Panc1 (cell line): Measurements from ENCODE around the gene PTRH1. TPM values are rescaled to one million over a fixed set of nuclear protein-coding genes. Genes with fewer than 3 reads are reported as not detected.

ENCODE experiments used
- ATAC-seq: fragments of 200-7000 bp; cut with Tn5 transposase; 2 replicates; pipeline ENCODE4 v1.9.1; 2020; ENCODE audit warnings: mild to moderate bottlenecking, moderate library complexity
- BruUV-seq: library from RNA; stranded (reverse); fragments of 400-500 nt; replicated peaks from 2 replicates; lab custom pipeline; 2021; lab: Mats Ljungman, UMichigan
- CTCF ChIA-PET: fragments of 300-600 bp; sonication (Branson Sonifier 250); formaldehyde crosslinking; loops from one replicate; lab custom pipeline; 2022; ENCODE audit warnings: antibody characterized with exemption; lab: Charles Lee
- POLR2A ChIA-PET: fragments of 300-600 bp; sonication (Branson Sonifier 250); formaldehyde crosslinking; loops from one replicate; lab custom pipeline; 2022; ENCODE audit warnings: antibody characterized with exemption; lab: Charles Lee
- DNase-seq: peaks from one replicate; pipeline ENCODE4 v3.0.0-alpha.2; 2010; ENCODE audit warnings: low read depth, low spot score
- H3K27ac ChIP-seq: 2 replicates; pipeline ENCODE4 v1.5.1; 2011; ENCODE audit warnings: mild to moderate bottlenecking, low read length, inconsistent platforms
- H3K27me3 ChIP-seq: fragments of 200-500 bp; sonication (Bioruptor generic); 2 replicates; pipeline ENCODE4 v1.6.0; 2014; ENCODE audit warnings: low read length, inconsistent platforms; ENCODE audit not compliant: control insufficient read depth, insufficient read depth
- H3K36me3 ChIP-seq: fragments of 200-500 bp; sonication (Bioruptor generic); 2 replicates; pipeline ENCODE4 v1.5.1; 2014; ENCODE audit warnings: inconsistent platforms, mild to moderate bottlenecking, low read length, moderate library complexity; ENCODE audit not compliant: control insufficient read depth, insufficient read depth
- H3K4me1 ChIP-seq: 2 replicates; pipeline ENCODE4 v1.5.1; 2011; ENCODE audit warnings: inconsistent platforms, mild to moderate bottlenecking, low read length, moderate library complexity; ENCODE audit not compliant: control insufficient read depth, insufficient read depth
- H3K4me3 ChIP-seq, 2 experiments: 2 replicates each; pipeline ENCODE4 v1.5.1; 2011 to 2012; ENCODE audit warnings: low read depth in 2 of 2, low read length in 2 of 2, mild to moderate bottlenecking in 2 of 2, inconsistent platforms in 1 of 2, moderate library complexity in 1 of 2
- H3K9me3 ChIP-seq: fragments of 200-500 bp; sonication (Bioruptor generic); 2 replicates; pipeline ENCODE4 v1.5.1; 2014; ENCODE audit warnings: low read depth, mild to moderate bottlenecking, inconsistent platforms, low read length, moderate library complexity; ENCODE audit not compliant: control insufficient read depth, insufficient read depth
- CTCF ChIP-seq: fragments of 450-650 bp; IDR thresholded peaks from 2 replicates; pipeline ENCODE4 v1.5.1; 2017; ENCODE audit warnings: mild to moderate bottlenecking
- POLR2AphosphoS5 ChIP-seq: IDR thresholded peaks from 2 replicates; pipeline ENCODE4 v1.6.1; 2012; ENCODE audit warnings: mild to moderate bottlenecking, low read depth, low read length, moderate library complexity
- REST ChIP-seq, 2 experiments: IDR thresholded peaks; 2 replicates each; pipeline ENCODE4 v1.6.1; 2011 to 2012; ENCODE audit warnings: low read depth in 2 of 2, control low read depth in 1 of 2, low read length in 1 of 2, mild to moderate bottlenecking in 1 of 2, moderate library complexity in 1 of 2; ENCODE audit not compliant: insufficient read depth in 1 of 2
- SIN3A ChIP-seq: IDR thresholded peaks from 2 replicates; pipeline ENCODE4 v1.6.1; 2012; ENCODE audit warnings: low read depth, mild to moderate bottlenecking, low read length, moderate library complexity, borderline replicate concordance; ENCODE audit not compliant: insufficient read depth
- TCF7L2 ChIP-seq: IDR thresholded peaks from 2 replicates; pipeline ENCODE4 v1.6.1; 2011; ENCODE audit warnings: mild to moderate bottlenecking, low read depth, low read length, inconsistent platforms
- in situ Hi-C: cut with HindIII; loops from 2 replicates; pipeline ENCODE4 v1.10.0; 2016; ENCODE audit warnings: low sequenced_read_pairs, low pct_unique_long_range_greater_than_20kb
- intact Hi-C: fragments of 100-400 bp; cut with micrococcal nuclease; formaldehyde crosslinking; loops from one replicate; pipeline ENCODE4 v1.10.0; 2022; ENCODE audit not compliant: unreplicated experiment
- total RNA-seq: library from RNA; stranded (reverse); gene quantifications from one replicate; pipeline ENCODE4 v1.2.1, GENCODE V29; 2021; ENCODE audit not compliant: unreplicated experiment

PTRH1 gene
- total RNA-seq, 1 experiment from 2014 or later, result 13.8 TPM

- ATAC-seq (no peak), DNase-seq (no peak)
- H3K36me3 ChIP-seq, result no peaks in the 10 kb centered on the region
- CTCF ChIA-PET, result no interaction called here
- intact Hi-C loops, result no loop called here
- BruUV-seq, result no TSS peak
- no peaks in the 10 kb centered on the region for H3K4me1 ChIP-seq
- POLR2A ChIA-PET, result interaction anchor here (0.9 kb wide), 1 partner anchor 11 kb away, joined by 3 read pairs; no protein-coding TSS in a partner anchor
- no peak overlapping the region for H3K27ac ChIP-seq
- in situ Hi-C loops, result no loop called here
- no peak overlapping the region for H3K4me3 ChIP-seq
- TF ChIP-seq POLR2AphosphoS5, result no peak
- H3K27me3 ChIP-seq, result no peaks in the 10 kb centered on the region
- H3K9me3 ChIP-seq, result no peaks in the 10 kb centered on the region
Observed at GRCh38 chr9:127700594-127701255, 14.7 kb downstream of the PTRH1 start.

- ATAC-seq (no peak), DNase-seq (no peak)
- Histone ChIP-seq H3K4me3 (no peak overlapping the region), H3K9me3 (no peaks in the 10 kb centered on the region), H3K36me3 (no peaks in the 10 kb centered on the region), H3K27ac (no peak overlapping the region), H3K27me3 (no peaks in the 10 kb centered on the region), H3K4me1 (no peaks in the 10 kb centered on the region)
- no TSS peak for BruUV-seq
- POLR2A ChIA-PET, result interaction anchor here (0.9 kb wide), 1 partner anchor 12 kb away, joined by 3 read pairs; no protein-coding TSS in a partner anchor
- in situ Hi-C loops (no loop called here), intact Hi-C loops (no loop called here)
- no peak for TF ChIP-seq TCF7L2
- TF ChIP-seq CTCF, result no peak
- CTCF ChIA-PET, result no interaction called here
Observed at GRCh38 chr9:127700140-127700539, 15.3 kb downstream of the PTRH1 start.

GRCh38 chr9:127698985-127699670, 16.3 kb downstream of the PTRH1 start:
- DNase-seq (no peak), ATAC-seq (peak; percentile 64; the same call in 1 of the 2 replicates)
- CTCF ChIA-PET, result interaction anchor here (0.7 kb wide), 1 partner anchor 83 kb away, joined by 14 read pairs; no protein-coding TSS in a partner anchor
- Histone ChIP-seq H3K36me3 (no peaks in the 10 kb centered on the region), H3K4me1 (no peaks in the 10 kb centered on the region), H3K9me3 (no peaks in the 10 kb centered on the region), H3K4me3 (no peak overlapping the region), H3K27me3 (no peaks in the 10 kb centered on the region), H3K27ac (no peak overlapping the region)
- TF ChIP-seq CTCF (no peak), SIN3A (no peak), POLR2AphosphoS5 (no peak), REST (IDR thresholded peaks at IDR 0.05; ENCODE audit: insufficient read depth in 1 of 2, low read depth in 2 of 2, low read length in 1 of 2) (no peak), TCF7L2 (no peak)
- intact Hi-C loops (no loop called here), in situ Hi-C loops (no loop called here)
- BruUV-seq, result no TSS peak
- POLR2A ChIA-PET, result no interaction called here
